ENCODE data around the gene IRS1.

The IRS1 gene

DNA sequence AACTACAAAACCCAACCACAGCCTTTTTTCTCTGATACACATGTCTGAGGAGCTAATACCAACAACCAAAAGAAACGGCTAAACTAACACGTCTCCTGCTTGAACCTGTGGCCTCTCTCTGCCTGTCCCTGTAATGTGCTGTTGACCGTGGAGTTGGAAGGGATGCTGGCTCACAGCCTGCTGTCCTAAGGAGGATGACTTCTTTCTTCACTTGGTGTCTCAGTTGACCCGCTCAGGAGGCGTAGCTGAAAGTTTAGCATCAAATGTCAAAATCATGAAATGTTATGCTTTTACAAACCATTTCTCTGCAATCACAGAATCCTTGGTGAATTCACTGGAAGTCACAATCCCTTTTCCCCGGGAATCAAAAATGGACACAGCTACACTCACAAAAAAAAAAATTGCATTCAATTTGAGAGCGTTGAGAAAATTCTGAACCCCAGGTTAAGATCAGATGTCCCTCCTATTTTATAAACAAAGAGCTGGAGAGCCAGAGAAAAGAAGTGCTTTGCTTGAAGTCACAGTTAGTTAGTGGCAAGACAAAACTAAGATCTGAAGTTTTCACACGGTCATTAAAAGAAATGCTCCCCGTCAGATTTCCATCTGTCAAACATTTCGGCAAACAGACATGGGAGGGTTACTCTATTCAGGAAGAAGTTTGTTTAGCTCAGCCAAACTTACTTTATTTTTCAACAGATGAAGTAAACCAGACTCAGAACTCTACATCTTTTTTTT lies 74.3 kb downstream of the IRS1 start:
- DNase-seq (ENCODE audit: low spot score) = no peak

DNA sequence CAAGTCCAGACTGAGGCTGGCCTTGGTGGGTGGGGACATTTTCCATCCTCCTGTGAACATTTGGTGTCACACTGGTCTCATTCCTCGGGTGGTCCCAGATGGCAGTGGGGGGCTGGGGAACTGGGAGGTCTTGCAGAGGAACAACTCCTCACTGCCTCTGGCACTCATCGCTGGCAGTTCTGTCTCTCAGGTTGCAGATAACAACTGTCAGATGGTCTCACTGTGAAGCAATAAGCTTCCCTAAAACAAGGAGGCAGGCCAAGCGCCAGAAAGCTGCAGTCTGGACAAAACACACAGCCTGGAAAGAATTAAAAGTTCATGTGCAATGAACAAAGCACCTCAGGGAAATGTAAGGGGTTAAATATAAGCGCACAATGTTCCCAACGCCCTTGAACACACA lies 78.1 kb downstream of the IRS1 start:
- DNase-seq (ENCODE audit: low spot score) = peak; percentile 35

DNA sequence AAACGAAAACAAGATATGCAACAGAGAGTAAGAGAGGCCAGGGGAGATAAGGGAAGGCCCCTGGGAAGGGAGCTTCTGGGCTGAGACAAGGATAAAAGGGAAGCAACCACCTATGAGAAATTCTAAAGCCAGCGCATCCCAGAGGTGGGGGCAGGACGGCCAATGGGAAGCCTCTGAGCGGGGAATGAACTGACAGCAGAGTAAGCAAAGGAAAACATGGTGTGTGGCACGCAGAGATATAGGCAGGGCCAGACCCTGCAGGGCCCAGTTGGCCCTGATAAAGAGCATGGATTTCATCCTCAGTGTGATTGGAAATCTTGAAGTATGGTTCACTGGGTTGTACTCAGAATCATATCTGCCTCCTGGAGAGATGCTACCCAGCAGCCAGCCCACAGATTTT lies 78.7 kb downstream of the IRS1 start:
- DNase-seq (ENCODE audit: low spot score) = no peak

DNA sequence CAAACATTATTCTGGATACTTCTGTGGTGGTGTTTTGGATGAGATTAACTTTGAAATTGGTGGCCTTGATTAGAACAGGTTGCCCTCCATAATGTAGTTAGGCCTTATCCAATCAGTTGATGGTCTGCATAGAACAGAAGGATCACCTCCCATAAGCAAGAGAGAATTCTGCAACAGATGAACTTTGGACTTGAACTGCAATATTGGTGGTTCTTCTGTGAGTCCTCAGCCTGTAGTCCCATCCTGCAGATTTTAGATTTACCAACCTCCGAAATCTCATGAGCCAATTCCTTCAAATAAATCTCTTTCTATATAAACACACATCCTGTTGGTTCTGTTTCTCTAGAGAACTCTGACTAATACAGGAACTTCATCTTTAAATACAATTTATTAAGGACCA lies 81.9 kb downstream of the IRS1 start:
- DNase-seq (ENCODE audit: low spot score) = no peak

DNA sequence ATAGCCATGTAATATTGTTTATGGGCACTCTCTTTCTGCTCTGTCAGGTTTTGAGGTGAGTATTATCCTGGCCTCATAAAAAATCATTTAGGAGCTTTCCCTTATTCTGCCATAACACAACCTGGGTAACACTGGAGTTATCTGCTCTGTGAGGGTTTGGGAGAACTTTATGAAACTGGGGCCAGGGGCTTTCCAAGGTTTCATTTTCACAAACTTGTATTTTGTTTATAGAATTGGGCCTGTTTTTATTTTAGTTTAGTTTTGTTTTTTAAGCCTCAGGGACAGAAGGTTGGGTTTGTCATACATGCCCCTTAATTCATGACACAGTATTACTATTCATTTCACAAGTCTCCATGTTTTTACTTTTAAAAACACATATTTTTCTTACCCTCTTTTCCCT lies 83.5 kb downstream of the IRS1 start:
- no peak for DNase-seq (ENCODE audit: low spot score)

DNA sequence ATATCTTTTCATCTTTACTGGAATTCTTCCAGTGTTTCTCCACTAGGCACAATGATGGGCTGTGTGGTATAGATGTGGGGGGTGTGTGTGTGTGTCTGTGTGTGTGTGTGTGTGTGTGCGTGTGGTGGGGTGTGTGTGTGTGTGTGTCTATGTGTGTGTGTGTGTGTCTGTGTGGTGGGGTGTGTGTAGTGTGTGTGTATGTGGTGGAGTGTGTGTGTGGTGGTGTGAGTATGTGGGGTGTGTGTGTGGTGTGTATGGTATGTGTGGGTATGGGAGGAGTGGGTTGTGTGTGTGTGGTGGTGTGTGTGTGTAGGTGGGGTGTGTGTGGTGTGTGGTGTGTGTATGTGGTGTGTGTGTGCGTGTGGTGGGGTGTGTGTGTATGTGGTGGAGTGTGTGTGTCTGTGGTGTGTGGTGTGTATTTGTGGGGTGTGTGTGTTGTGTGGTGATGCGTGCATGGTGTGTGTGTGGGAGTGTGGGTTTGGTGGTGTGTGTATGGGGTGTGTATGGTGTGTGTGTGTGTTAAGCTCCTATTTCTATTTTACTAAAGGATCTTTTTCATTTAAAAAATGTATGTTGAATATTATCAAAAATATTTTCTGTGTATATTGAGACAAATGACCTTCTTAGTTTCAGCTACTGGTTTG lies 84.2 kb downstream of the IRS1 start:
- DNase-seq (ENCODE audit: low spot score) = no peak

DNA sequence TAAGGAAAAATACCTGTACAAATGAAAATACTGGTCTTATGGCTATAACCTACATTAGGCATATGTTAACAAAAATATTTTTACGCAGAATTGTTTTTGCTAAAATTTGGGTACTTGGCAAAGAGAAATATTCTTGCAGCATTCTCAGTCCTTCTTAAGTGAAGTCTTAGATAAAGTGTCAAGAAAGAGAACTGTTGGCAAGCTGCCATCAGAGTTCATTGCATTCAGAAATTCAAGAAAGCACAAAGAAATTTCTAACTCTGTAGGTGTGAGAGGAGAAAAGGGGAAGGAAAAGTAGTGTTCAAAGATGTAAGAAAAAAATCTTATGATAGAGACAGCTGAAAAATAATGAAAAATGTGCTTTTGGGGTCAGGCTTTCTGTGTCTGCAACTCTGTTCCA lies 86.7 kb downstream of the IRS1 start:
- DNase-seq (ENCODE audit: low spot score) = no peak

DNA sequence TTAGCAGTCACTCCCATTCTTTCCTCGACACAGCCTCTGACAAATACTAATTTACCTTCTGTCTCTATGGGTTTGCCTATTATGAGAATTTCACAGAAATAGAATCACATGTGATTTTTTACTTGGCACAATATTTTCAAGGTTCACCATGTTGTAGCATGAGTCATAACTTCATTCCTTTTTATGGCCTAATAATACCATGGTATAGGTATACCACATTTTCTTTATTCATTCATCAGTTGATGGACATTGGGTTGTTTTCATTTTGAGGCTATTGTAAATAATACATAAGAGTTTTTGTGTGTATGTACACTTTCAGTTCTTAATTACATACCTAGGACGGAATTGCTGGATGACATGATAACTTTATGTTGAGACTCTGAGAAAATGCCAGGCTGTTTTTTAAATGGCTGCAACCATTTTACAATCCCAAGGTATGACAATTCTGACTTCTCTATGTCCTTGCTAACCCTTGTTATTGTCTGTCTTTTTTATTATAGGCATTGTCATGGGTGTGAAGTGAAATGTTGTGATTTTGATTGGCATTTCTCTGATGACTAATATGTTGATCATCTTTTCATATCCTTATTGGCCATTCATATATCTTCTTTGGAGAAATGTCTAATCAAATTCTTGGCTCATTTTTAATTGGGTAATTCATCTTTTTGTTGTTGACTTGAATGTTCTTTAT lies 87.9 kb downstream of the IRS1 start:
- DNase-seq (ENCODE audit: low spot score) = no peak

DNA sequence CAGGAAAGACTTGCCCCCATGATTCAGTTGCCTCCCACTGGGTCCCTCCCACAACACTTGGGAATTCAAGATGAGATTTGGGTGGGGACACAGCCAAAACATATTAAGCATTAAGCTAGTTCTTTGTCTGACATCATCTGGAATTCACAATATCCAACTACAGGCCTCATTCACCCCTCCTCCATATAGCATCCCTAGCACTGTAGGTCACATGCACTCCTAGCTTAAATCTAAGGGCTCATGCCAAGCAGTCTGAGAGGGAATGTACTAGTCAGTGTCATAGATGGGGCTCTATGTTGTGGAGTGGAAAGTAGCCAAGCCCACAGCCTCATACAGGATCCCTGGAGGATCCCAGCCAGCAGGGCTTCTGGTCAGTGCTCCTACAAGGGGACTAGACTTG lies 92.1 kb downstream of the IRS1 start:
- DNase-seq (ENCODE audit: low spot score) = no peak

DNA sequence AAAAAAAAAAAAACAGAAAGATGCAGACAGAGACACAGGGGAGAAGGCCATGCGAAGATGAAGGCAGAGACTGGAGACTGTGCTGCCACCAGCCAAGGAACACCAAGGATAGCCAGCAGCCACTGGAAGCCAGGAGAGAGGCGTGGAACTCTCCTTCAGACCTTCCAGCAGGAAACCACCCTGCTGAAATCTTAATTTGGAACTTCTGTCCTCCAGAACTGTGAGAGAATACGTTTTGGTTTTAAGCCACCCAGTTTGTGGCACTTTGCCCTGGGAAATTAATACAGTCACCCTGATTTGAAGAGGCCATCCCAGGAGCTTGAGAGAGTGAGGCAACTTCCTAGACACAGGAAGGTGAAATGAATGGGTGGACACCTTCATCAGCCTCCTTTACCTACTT lies 93.7 kb downstream of the IRS1 start:
- no peak for DNase-seq (ENCODE audit: low spot score)

DNA sequence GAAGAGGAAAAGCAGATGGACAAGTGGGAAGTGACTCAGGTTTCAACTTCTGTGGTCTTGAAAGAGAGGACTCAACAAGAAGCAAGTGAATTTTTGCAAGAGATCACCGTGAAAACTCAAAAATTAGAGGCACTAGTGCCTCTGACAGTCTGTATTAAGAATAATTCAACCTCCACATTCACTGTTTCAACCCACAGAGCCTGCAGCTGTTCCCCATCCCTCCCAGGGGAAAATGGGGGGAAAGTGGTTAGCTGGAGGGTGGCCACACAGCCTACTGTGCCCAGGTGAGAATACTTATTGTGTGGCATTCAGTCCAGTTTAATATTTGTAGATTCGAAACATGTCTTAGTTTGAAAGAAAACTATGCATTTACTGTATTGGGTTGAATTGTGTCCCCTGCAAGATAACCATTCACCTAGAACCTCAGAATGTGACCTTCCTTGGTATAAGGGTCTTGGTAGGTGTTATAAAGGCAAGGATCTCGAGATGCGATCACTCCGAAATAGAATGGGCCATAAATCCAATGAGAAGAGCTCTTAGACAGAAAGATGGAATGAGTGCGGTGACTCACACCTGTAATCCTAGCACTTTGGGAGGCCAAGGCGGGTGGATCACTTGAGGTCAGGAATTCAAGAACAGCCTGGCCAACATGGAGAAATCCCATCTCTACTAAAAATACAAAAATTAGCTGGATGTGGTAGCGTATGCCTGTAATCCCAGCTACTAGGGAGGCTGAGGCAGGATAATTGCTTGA lies 94.3 kb downstream of the IRS1 start:
- no peak for DNase-seq (ENCODE audit: low spot score)

DNA sequence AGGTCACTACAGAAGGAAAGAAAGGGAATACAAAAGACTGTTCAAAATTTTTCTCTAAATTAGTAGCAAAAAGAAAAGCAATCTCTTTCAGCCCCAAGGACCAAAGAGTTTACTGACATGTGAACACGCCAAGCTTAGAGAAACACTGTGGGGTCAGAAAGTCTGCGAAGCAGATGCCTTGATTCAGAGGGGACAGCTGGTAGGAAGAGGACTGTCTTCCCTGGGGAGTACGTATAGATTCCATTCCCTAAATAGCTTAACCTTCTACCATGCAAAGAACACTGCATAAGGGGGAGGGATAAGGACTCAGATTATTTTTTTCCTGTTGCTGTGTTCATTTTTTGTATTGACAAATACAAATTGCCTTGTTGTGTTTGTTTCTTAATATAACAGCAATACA lies 96.1 kb downstream of the IRS1 start:
- DNase-seq (ENCODE audit: low spot score) = no peak

DNA sequence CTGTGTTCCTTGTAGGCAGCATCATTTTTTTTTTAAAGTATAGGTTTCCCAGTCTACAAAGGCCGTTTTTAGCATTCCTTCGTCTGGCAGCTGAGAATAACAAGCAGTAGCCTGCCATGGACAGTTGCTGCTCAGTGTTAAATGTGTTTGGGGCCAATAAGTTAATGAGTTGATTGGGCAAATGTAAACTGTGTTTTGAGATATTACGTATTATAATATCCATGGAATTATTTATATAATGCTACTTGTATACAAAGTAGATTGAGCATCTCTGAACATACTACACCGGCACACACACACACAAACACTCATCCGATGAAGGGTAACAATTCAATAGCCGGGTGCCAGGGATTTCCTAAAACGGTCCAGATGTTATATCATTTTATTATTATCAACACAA lies 97.2 kb downstream of the IRS1 start:
- no peak for DNase-seq (ENCODE audit: low spot score)

DNA sequence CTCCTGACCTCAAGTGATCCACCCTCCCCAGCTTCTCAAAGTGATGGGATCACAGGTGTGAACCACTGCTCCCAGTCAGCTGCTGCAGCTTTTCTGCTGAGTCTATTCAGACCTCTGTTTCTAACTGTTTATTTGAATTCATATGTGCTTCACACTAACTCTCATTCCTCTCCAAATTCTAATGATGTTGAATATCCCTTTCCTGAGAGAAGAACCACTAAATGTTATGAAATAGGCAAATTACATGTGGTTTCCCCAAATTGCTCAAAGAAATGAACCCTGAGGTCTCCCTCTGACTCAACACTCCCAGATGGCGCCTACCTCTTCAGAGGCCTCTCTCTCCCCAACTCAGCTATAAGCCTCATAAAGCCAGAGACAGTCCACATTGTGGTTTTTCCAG lies 98.6 kb downstream of the IRS1 start:
- peak; percentile 86 for DNase-seq (ENCODE audit: low spot score)

DNA sequence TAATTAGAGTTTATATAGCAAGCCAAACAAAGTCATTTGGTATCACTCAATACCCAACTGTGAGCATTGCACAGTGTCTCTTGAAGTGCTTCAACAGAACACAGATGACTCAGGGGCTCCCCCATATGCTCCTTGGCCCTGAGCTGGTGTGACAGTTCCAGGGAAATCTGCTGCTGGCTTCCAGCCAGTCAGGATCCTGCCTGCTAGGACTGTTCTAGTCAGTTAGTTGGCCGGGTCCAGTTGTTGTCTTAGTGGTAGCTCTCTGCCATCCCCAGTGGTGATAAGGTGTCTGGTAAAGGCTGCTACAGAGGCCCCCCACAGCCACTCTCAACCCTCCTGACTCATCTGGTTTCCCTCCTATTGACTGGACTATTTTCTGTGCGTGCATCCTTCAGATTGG lies 100.3 kb downstream of the IRS1 start:
- peak; percentile 66 for DNase-seq (ENCODE audit: low spot score)

DNA sequence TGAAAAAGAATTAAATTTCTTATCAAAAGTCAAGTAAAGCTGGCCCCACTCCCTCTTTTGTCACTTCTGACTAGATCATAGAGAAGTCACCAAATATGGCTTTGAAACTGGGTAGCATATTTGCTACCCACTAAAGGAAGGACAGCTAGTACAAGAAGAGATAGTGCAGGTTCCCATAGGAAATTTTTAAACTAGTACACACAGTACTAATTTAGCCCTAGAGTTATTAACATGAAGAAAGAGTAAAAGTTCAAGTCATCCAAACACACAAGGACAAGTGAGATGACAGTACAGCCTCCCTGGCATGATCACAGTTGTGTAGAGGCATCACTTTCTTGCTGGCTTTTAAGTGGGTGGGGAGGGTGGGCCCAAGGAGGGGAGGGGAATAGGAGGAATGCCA lies 100.9 kb downstream of the IRS1 start:
- DNase-seq (ENCODE audit: low spot score) = no peak

DNA sequence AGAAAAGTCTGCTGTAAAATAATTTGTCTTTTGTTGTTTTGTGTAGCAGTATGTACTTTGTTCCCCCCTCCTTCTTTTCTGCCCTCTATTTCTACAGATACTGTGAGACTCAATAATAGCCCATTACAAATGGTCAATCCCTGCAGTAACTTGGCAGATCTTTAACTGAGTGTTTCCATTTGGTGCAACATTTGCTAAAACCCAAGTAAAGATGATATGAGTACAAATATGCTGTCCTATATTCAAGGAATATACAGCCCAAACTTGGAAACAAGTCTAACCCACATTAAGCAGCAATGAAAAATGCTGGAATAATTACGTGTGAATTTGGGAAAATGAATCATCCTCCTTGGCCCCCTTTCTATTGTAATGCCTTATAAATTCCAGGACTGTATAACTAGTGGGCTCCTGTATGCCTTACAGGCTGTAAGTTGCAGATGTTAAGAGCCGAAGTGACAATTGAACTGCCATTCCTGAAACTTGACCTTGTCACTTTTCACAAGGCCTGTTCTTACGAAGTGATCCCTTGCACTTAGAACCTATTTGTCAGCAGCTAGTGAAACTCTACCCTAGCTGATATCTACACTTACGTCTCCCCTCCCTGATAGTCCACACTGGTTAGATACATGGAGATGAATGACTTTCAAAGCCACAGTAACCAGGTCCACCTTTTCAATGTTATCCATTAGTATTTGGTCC lies 104.9 kb downstream of the IRS1 start:
- DNase-seq (ENCODE audit: low spot score) = no peak

DNA sequence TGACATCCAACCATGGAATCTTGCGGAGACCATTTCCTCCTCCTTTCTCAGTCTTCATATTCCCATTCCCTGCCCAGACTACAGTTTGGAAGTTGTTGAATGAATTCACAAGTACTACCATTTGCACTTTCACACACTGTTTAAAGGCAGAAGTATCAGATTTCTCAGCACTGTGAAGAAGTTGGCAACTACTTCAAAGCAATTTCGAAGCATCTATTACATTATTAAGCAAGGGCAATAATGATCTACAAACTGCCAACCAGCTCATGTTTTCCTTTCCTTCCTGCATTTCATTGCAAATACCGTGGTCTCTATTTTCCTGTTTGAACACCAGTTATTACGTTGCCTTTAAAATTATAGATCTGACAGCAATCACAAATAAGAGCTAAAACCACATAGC lies 105.5 kb downstream of the IRS1 start:
- no peak for DNase-seq (ENCODE audit: low spot score)

DNA sequence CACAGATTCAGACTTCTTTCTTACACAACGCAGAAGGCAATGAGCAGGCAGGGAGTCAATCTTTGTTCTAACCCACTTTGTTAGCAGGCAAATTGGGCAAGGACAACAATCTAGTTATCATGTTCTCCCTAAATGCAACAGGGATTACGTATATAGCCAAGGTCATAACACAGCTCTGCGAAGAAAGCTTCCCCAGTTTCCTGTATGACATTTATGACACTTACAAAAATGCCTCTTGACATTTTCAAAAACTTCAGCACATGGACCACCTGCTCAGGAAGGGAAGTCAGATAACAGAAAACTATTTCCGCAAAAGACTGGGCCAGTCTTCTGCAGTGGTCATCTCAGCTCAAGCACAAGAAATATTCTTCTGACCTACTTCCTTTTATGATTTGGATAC lies 106.1 kb downstream of the IRS1 start:
- DNase-seq (ENCODE audit: low spot score) = no peak

DNA sequence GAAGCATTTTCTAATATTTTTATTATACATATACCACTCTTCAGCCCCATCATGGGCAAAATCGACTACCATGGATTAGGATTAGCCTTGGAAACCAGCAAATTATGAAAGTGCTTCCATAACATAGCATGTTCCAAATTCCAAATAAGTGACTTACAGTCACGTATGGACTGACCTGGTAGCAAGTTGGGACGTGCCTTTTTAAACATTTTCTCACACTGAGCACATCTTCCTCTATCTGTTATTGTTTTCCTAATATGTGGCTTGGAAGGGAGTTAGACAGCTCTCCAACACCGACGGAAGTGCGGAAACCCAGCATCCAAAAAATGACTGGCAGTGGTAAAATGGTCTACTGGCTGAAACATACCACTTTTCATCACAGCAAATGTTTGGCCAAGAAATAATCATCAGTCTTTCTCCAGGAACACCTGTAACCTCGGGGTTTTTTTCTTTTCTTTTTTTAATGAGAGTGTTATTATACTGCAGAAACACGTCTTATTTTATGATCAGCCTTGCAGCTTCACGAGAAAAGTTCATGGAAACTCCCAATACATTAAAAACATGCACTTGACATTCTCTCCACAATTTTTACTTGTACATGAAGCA lies 107.0 kb downstream of the IRS1 start:
- DNase-seq (ENCODE audit: low spot score) = no peak

DNA sequence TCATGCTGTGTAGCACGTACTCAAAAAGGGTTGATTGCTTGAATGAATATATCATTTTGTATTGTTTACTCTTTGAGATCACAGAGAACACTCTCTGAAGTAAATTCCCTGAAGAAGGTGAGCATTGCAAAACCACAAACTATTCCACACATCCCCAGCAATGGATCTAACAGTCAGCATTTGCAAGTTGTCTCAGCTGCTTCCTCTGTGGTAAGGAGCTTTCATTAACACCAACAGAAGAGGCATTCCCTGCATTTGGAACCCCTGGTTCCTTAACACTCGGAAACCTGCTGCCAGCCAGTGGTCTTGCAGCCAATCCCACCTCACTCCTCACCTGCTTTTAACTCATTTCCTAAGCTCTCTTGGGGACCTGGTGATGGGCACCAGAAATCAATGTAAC lies 108.4 kb downstream of the IRS1 start:
- DNase-seq (ENCODE audit: low spot score) = no peak

Data from AG08395 (cell line).